DND-41 (cell line): Measurements from ENCODE around the gene PCCB.

Experiments used
- ATAC-seq: fragments of 200-7000 bp; cut with Tn5 transposase; 3 replicates; pipeline ENCODE4 v1.9.1; 2021; ENCODE audit warnings: low read depth; ENCODE audit not compliant: insufficient read depth
- DNase-seq: peaks from one replicate; pipeline ENCODE4 v3.0.0-alpha.2; 2020
- H2AFZ ChIP-seq: 2 replicates; pipeline ENCODE4 v1.6.0; 2012; ENCODE audit warnings: low read depth, low read length
- H3K27ac ChIP-seq: 2 replicates; pipeline ENCODE4 v1.5.1; 2012; ENCODE audit warnings: low read length, inconsistent platforms
- H3K27me3 ChIP-seq: fragments of 200-600 bp; sonication (generic); 2 replicates; pipeline ENCODE4 v1.6.0; 2012; ENCODE audit warnings: low read length, mild to moderate bottlenecking, inconsistent platforms; ENCODE audit not compliant: insufficient read depth, poor library complexity
- H3K36me3 ChIP-seq: 2 replicates; pipeline ENCODE4 v1.5.1; 2012; ENCODE audit warnings: low read length, inconsistent platforms; ENCODE audit not compliant: insufficient read depth
- H3K4me1 ChIP-seq: 2 replicates; pipeline ENCODE4 v1.5.1; 2012; ENCODE audit warnings: mild to moderate bottlenecking, low read length; ENCODE audit not compliant: insufficient read depth
- H3K4me2 ChIP-seq: 2 replicates; pipeline ENCODE4 v1.6.0; 2012; ENCODE audit warnings: mild to moderate bottlenecking, moderate library complexity, low read length, inconsistent platforms; ENCODE audit not compliant: insufficient read depth
- H3K4me3 ChIP-seq, 2 experiments: fragments of 200-600 bp in 1 of 2; shearing (Covaris generic) in 1 of 2; 2 replicates each; pipeline ENCODE4 v1.5.1; 2012 to 2016; ENCODE audit warnings: inconsistent platforms in 2 of 2, low read length in 2 of 2, mild to moderate bottlenecking in 2 of 2, low read depth in 1 of 2, moderate library complexity in 1 of 2
- H3K79me2 ChIP-seq: 2 replicates; pipeline ENCODE4 v1.6.0; 2012; ENCODE audit warnings: low read length, inconsistent platforms; ENCODE audit not compliant: insufficient read depth
- H3K9ac ChIP-seq: 2 replicates; pipeline ENCODE4 v1.6.0; 2012; ENCODE audit warnings: low read depth, mild to moderate bottlenecking, inconsistent platforms, low read length, moderate library complexity
- H3K9me3 ChIP-seq: 2 replicates; pipeline ENCODE4 v1.5.1; 2012; ENCODE audit warnings: low read length, moderate library complexity, mild to moderate bottlenecking, inconsistent platforms; ENCODE audit not compliant: insufficient read depth, severe bottlenecking
- H4K20me1 ChIP-seq: 2 replicates; pipeline ENCODE4 v1.6.0; 2012; ENCODE audit warnings: low read length; ENCODE audit not compliant: insufficient read depth
- EZH2 ChIP-seq: IDR thresholded peaks from 3 replicates; pipeline ENCODE4 v1.6.1; 2012; ENCODE audit warnings: borderline replicate concordance, low read depth, mild to moderate bottlenecking, moderate library complexity, low read length, inconsistent platforms; ENCODE audit not compliant: severe bottlenecking
- TF ChIP-seq, protein P1 (sequence below): IDR thresholded peaks from 2 replicates; pipeline ENCODE4 v1.5.1; 2012; ENCODE audit warnings: borderline replicate concordance, low read length, moderate library complexity, mild to moderate bottlenecking; ENCODE audit not compliant: poor library complexity, severe bottlenecking; ENCODE audit errors: extremely low read depth

PCCB gene

DNA sequence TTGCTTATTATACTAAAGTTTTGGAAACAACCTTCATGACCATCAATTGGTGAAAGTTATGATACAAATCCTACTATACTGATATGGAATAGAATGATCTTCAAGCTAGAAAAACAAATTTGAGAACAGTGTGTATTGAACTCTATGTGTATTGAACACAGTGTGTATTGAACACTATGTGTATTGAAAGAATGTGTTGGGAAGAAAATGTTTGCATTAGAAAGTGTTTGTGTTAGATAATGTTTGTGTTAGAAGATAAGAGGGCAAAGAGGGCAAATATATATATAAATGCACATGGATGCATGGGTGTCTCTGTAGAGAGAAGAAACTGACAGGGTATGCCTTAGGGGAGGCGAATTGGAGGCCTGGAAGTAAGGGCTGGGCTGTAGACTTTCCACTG lies 42.4 kb downstream of the PCCB start:
- no peak overlapping the region for H2AFZ ChIP-seq
- no peak overlapping the region for H3K4me2 ChIP-seq
- no peak overlapping the region for H3K4me3 ChIP-seq
- no peaks in the 10 kb centered on the region for H4K20me1 ChIP-seq
- H3K9me3 ChIP-seq, result no peaks in the 10 kb centered on the region
- no peak overlapping the region for H3K27ac ChIP-seq
- peaks cover 53% of the 10 kb centered on the region for H3K36me3 ChIP-seq
- DNase-seq (no peak), ATAC-seq (no peak)
- H3K27me3 ChIP-seq, result no peaks in the 10 kb centered on the region
- H3K9ac ChIP-seq, result no peak overlapping the region
- no peaks in the 10 kb centered on the region for H3K79me2 ChIP-seq
- H3K4me1 ChIP-seq, result no peaks in the 10 kb centered on the region
- TF ChIP-seq, protein P1, sequence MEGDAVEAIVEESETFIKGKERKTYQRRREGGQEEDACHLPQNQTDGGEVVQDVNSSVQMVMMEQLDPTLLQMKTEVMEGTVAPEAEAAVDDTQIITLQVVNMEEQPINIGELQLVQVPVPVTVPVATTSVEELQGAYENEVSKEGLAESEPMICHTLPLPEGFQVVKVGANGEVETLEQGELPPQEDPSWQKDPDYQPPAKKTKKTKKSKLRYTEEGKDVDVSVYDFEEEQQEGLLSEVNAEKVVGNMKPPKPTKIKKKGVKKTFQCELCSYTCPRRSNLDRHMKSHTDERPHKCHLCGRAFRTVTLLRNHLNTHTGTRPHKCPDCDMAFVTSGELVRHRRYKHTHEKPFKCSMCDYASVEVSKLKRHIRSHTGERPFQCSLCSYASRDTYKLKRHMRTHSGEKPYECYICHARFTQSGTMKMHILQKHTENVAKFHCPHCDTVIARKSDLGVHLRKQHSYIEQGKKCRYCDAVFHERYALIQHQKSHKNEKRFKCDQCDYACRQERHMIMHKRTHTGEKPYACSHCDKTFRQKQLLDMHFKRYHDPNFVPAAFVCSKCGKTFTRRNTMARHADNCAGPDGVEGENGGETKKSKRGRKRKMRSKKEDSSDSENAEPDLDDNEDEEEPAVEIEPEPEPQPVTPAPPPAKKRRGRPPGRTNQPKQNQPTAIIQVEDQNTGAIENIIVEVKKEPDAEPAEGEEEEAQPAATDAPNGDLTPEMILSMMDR, result no peak
- no peak for TF ChIP-seq EZH2

DNA sequence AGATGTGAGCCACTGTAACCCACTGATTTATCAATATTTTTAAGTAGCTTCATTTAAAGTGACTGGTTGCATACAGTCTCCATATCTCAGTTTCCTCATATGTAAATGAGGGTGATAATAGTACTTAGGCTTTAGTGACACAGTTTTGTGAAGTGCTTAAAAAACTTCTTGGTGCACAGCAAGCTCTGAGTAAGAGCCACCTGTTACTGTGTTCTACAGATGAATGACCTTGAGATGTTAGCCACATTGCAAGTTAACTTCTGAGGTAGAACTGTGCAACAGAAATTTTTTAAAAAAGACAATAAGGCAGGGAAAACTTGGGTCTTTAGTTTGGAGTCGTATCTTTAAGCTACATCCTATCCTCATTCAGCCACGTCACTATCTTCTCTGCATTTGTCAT lies 43.1 kb downstream of the PCCB start:
- H4K20me1 ChIP-seq, result no peaks in the 10 kb centered on the region
- DNase-seq (no peak), ATAC-seq (no peak)
- no peaks in the 10 kb centered on the region for H3K4me1 ChIP-seq
- H2AFZ ChIP-seq, result no peak overlapping the region
- H3K9ac ChIP-seq, result no peak overlapping the region
- H3K79me2 ChIP-seq, result no peaks in the 10 kb centered on the region
- TF ChIP-seq, protein P1, result no peak
- no peak for TF ChIP-seq EZH2
- H3K27me3 ChIP-seq, result no peaks in the 10 kb centered on the region
- H3K9me3 ChIP-seq, result no peaks in the 10 kb centered on the region
- no peak overlapping the region for H3K27ac ChIP-seq
- no peak overlapping the region for H3K4me3 ChIP-seq
- peaks cover 56% of the 10 kb centered on the region for H3K36me3 ChIP-seq
- no peak overlapping the region for H3K4me2 ChIP-seq

DNA sequence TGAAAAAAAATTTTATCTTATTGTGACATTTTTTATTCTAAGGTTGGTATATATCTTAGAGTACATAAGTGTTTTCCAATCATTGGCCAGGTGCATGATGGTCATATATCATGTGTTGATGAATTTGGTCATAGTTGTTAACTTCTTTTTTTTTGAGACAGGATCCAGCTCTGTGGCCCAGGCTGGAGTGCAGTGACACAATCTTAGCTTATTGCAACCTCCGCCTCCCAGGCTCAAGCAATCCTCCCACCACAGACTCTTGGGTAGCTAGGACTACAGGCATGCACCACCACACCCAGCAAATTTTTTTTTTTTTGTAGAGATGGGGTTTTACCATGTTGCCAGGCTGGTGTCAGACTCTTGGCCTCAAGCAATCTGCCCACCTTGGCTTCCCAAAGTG lies 44.0 kb downstream of the PCCB start:
- TF ChIP-seq, protein P1, result no peak
- TF ChIP-seq EZH2, result no peak
- Histone ChIP-seq H3K27ac (no peak overlapping the region), H2AFZ (no peak overlapping the region), H3K4me2 (no peak overlapping the region), H3K27me3 (no peaks in the 10 kb centered on the region), H4K20me1 (no peaks in the 10 kb centered on the region), H3K36me3 (peaks cover 65% of the 10 kb centered on the region), H3K9me3 (no peaks in the 10 kb centered on the region), H3K4me1 (no peaks in the 10 kb centered on the region), H3K79me2 (no peaks in the 10 kb centered on the region), H3K4me3 (no peak overlapping the region), H3K9ac (no peak overlapping the region)
- DNase-seq (no peak), ATAC-seq (no peak)

DNA sequence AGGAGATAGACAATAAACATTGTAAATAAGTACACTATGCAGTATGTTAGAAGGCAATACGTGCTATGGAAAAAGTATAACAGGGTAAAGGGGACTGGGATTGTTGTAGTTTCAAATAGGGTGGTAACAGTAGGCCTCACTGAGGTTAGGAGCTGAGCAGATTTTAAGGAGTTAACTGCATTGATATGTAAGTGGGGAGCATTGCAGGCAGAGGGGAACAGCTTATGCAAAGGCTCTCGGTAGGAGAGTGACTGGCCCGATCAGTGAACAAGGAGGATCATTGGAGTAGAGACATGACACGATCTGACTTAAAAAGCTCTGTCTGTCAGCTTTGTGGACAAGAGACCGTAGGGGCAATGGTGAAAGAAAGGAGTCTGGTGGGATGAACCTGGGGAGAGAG lies 46.8 kb downstream of the PCCB start:
- Histone ChIP-seq H3K4me1 (no peaks in the 10 kb centered on the region), H3K27me3 (no peaks in the 10 kb centered on the region), H3K36me3 (peaks cover 86% of the 10 kb centered on the region), H2AFZ (no peak overlapping the region), H4K20me1 (no peaks in the 10 kb centered on the region), H3K9ac (no peak overlapping the region), H3K79me2 (no peaks in the 10 kb centered on the region), H3K9me3 (no peaks in the 10 kb centered on the region), H3K4me2 (no peak overlapping the region), H3K27ac (no peak overlapping the region), H3K4me3 (no peak overlapping the region)
- ATAC-seq, result no peak
- no peak for TF ChIP-seq EZH2
- TF ChIP-seq, protein P1, result no peak
- DNase-seq, result no peak
